Suprapubic skin (tissue), 4 donors: ENCODE data around the gene C4orf46.

Source experiments
- CTCF ChIP-seq, 2 donors: fragments of 200-600 bp in 1 of 2; fragments of 450-650 bp in 1 of 2; sonication (generic) in 1 of 2; IDR thresholded peaks; one replicate each; pipeline ENCODE4 v1.5.1; 2016 to 2019; ENCODE audit warnings: antibody characterized with exemption in 2 of 2, mild to moderate bottlenecking in 1 of 2, moderate library complexity in 1 of 2
- EP300 ChIP-seq: sonication (generic); formaldehyde crosslinking; IDR thresholded peaks from one replicate; pipeline ENCODE4 v1.6.1; 2017; ENCODE audit warnings: antibody characterized with exemption
- POLR2A ChIP-seq, 2 donors: fragments of 450-650 bp; IDR thresholded peaks; one replicate each; pipeline ENCODE4 v1.6.1; 2017; ENCODE audit warnings: antibody characterized with exemption in 2 of 2, mild to moderate bottlenecking in 2 of 2, moderate library complexity in 2 of 2
- POLR2AphosphoS5 ChIP-seq, 3 donors: sonication (generic); formaldehyde crosslinking; IDR thresholded peaks; one replicate each; pipeline ENCODE4 v1.6.1; 2017; ENCODE audit warnings: antibody characterized with exemption in 3 of 3

GRCh38 chr4:158625544-158625943, 46.1 kb downstream of the C4orf46 start:
- TF ChIP-seq POLR2AphosphoS5 (IDR thresholded peaks at IDR 0.05): no peak
- no peak for TF ChIP-seq CTCF (IDR thresholded peaks at IDR 0.05)
- no peak for TF ChIP-seq EP300
- TF ChIP-seq POLR2A (IDR thresholded peaks at IDR 0.05): no peak
